ENCODE measurements around the gene MC1R.

GRCh38 chr16:89944773-89945172, 26.1 kb downstream of the MC1R start:
- TF ChIP-seq CTCF (conservative IDR thresholded peaks at IDR 0.05; ENCODE audit: low read length) (no peak), EZH2phosphoT487 (IDR thresholded peaks at IDR 0.05; ENCODE audit: borderline replicate concordance, low read depth, low read length) (no peak)

Measured in OCI-LY7 (cell line).